Fibroblast of skin of back (primary cell): Measurements from ENCODE around the gene WDTC1.

ENCODE experiments used
- DNase-seq: peaks from one replicate; pipeline ENCODE4 v3.0.0-alpha.2; 2013

Gene WDTC1

DNA sequence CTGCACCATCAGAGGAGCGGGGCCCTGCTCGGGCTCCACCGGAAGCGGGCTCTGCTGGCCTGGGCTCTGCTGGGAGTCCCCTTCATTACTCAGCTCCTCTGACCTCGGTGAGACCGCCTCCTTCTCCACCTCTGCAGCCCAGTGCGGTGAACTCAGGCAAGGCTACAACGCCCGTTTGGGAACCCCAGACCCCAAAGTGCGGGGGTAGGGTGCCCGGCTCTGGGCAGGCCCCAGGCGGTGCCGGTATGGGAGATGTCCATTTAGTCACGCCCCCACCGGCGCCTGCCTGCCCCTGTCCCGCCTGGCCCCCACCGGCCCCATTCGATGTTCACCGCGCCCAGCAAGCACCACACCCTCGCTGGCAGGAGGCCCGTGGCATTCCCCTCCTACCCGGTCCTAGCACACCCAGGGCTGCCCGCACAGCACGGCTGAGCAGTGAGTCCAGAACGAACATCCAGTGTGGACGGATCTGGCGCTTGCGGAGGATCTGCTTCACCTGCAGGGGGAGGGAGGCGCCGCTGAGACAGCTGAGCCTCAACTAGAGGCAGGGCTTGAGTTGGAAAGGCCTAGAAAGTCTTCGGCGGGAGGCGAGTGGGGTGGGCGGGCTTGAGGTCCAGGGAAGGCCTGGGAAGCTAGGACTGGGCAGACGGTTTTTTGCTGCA is 122.3 kb downstream of the WDTC1 start:
- DNase-seq = no peak

DNA sequence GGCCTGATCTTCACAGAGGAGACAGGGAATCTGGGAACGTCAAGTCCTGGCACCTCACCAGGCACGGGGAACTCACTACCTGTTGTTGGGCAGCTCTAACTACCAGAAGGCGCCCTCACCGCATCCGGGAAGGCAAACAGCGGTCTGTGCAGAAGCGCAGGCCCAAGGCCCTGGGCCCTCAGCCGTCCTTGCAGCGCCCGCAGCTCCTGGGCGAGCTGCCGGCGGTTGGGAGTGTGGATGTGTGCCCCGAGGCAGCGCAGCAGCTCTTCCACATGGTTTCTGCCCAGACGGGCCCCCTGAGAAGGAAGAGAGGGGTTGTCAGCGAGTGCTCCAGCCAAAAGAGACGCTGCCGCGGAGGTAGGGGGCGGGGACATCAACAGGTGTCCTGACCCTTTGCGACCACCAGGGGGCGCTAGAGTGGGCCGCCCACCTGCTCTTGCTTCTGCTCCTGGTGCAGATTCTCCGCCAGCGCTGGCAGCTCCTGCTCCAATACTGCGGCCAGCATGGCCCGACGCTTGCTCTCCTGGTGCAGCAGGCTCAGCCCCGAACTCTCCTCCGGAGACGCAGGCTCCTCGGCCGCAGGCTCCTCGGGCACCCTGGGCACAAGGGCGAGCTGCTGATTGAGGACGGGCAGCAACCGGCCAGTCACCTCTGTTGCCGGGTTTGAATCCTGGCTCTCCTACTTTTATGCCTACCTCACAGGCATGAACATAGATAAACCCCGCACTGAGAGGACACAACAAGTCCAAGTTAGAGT is 123.0 kb downstream of the WDTC1 start:
- DNase-seq = peak; percentile 47
